SJSA1 (cell line): Measurements from ENCODE around the gene ATE1. TPM values are rescaled to one million over a fixed set of nuclear protein-coding genes. Genes with fewer than 3 reads are reported as not detected.
A peak's percentile ranks its signal among the peaks of the same experiment; 100 is the strongest.

Source experiments
- DNase-seq, 2 experiments: peaks; one replicate each; pipeline ENCODE4 v3.0.0-alpha.2; 2015 to 2020; ENCODE audit warnings: low spot score in 2 of 2, low read depth in 1 of 2
- H3K27ac ChIP-seq: fragments of 250-450 bp; sonication (Bioruptor Pico); 2 replicates; pipeline ENCODE4 v1.5.1; 2020; ENCODE audit warnings: mild to moderate bottlenecking, moderate library complexity
- H3K27me3 ChIP-seq: fragments of 250-450 bp; sonication (Bioruptor Pico); replicated peaks from 2 replicates; pipeline ENCODE4 v1.5.1; 2020; ENCODE audit warnings: mild to moderate bottlenecking, moderate library complexity
- H3K36me3 ChIP-seq: fragments of 250-450 bp; sonication (Bioruptor Pico); 2 replicates; pipeline ENCODE4 v1.5.1; 2020; ENCODE audit warnings: mild to moderate bottlenecking
- H3K4me1 ChIP-seq: fragments of 250-450 bp; sonication (Bioruptor Pico); replicated peaks from 2 replicates; pipeline ENCODE4 v1.6.1; 2021; ENCODE audit warnings: mild to moderate bottlenecking
- H3K4me3 ChIP-seq: fragments of 250-450 bp; sonication (Bioruptor Pico); 2 replicates; pipeline ENCODE4 v1.5.1; 2020; ENCODE audit warnings: mild to moderate bottlenecking
- H3K9me3 ChIP-seq: fragments of 250-450 bp; sonication (Bioruptor Pico); replicated peaks from 2 replicates; pipeline ENCODE4 v1.5.1; 2020; ENCODE audit warnings: mild to moderate bottlenecking
- total RNA-seq: library from RNA; depleted of rRNA; stranded (reverse); fragments of >200 nt; shearing (Covaris generic); gene quantifications from 2 replicates; pipeline ENCODE4 v1.2.3, GENCODE V29; 2014

ATE1 gene
- total RNA-seq, 1 experiment from 2014 or later: 18.8 TPM

GRCh38 chr10:121879476-121879875, 48.4 kb downstream of the ATE1 start:
- Histone ChIP-seq H3K9me3 (no peaks in the 10 kb centered on the region), H3K4me3 (no peak overlapping the region), H3K4me1 (no peaks in the 10 kb centered on the region)

GRCh38 chr10:121873236-121873635, 54.6 kb downstream of the ATE1 start:
- Histone ChIP-seq H3K9me3 (no peaks in the 10 kb centered on the region), H3K4me3 (no peak overlapping the region), H3K27me3 (no peaks in the 10 kb centered on the region), H3K36me3 (peaks cover 11% of the 10 kb centered on the region; the same call in 1 of the 2 replicates), H3K4me1 (no peaks in the 10 kb centered on the region; the same call in 1 of the 2 replicates), H3K27ac (no peak overlapping the region)
- DNase-seq: peak in 1 of 2 experiments; percentile 6

More at GRCh38 chr10:121879476-121879875, 48.4 kb downstream of the ATE1 start:
- no peak overlapping the region for H3K27ac ChIP-seq
- no peaks in the 10 kb centered on the region; the same call in 1 of the 2 replicates for H3K36me3 ChIP-seq
- no peak for DNase-seq
- H3K27me3 ChIP-seq: no peaks in the 10 kb centered on the region

GRCh38 chr10:121870413-121870812, 57.4 kb downstream of the ATE1 start:
- Histone ChIP-seq H3K9me3 (no peaks in the 10 kb centered on the region), H3K27me3 (no peaks in the 10 kb centered on the region), H3K4me3 (no peak overlapping the region), H3K4me1 (no peaks in the 10 kb centered on the region; the same call in 1 of the 2 replicates), H3K36me3 (peaks cover 11% of the 10 kb centered on the region; the same call in 1 of the 2 replicates), H3K27ac (no peak overlapping the region)
- no peak for DNase-seq

- Histone ChIP-seq H3K4me1 (no peaks in the 10 kb centered on the region), H3K27me3 (no peaks in the 10 kb centered on the region), H3K27ac (no peak overlapping the region), H3K4me3 (no peak overlapping the region), H3K36me3 (peaks cover 11% of the 10 kb centered on the region; the same call in 1 of the 2 replicates), H3K9me3 (no peaks in the 10 kb centered on the region)
- no peak for DNase-seq
Measured at GRCh38 chr10:121865554-121865953, 62.3 kb downstream of the ATE1 start.

GRCh38 chr10:121864653-121865052, 63.2 kb downstream of the ATE1 start:
- no peaks in the 10 kb centered on the region for H3K9me3 ChIP-seq
- no peaks in the 10 kb centered on the region for H3K27me3 ChIP-seq
- no peak for DNase-seq
- H3K4me3 ChIP-seq: no peak overlapping the region
- peaks cover 11% of the 10 kb centered on the region; the same call in 1 of the 2 replicates for H3K36me3 ChIP-seq
- H3K4me1 ChIP-seq: no peaks in the 10 kb centered on the region
- H3K27ac ChIP-seq: no peak overlapping the region

- DNase-seq: no peak
- Histone ChIP-seq H3K4me1 (no peaks in the 10 kb centered on the region), H3K27ac (no peak overlapping the region), H3K9me3 (no peaks in the 10 kb centered on the region), H3K36me3 (peaks cover 8% of the 10 kb centered on the region; the same call in 1 of the 2 replicates), H3K4me3 (no peak overlapping the region), H3K27me3 (no peaks in the 10 kb centered on the region)
Measured at GRCh38 chr10:121864168-121864567, 63.7 kb downstream of the ATE1 start.

GRCh38 chr10:121862649-121863048, 65.2 kb downstream of the ATE1 start:
- H3K27me3 ChIP-seq: no peaks in the 10 kb centered on the region
- no peak overlapping the region for H3K27ac ChIP-seq
- H3K36me3 ChIP-seq: no peaks in the 10 kb centered on the region
- H3K4me1 ChIP-seq: no peaks in the 10 kb centered on the region
- no peak overlapping the region for H3K4me3 ChIP-seq
- no peaks in the 10 kb centered on the region for H3K9me3 ChIP-seq
- DNase-seq: no peak

- Histone ChIP-seq H3K36me3 (no peaks in the 10 kb centered on the region), H3K27ac (no peak overlapping the region), H3K9me3 (no peaks in the 10 kb centered on the region), H3K4me3 (no peak overlapping the region), H3K27me3 (no peaks in the 10 kb centered on the region), H3K4me1 (no peaks in the 10 kb centered on the region)
- no peak for DNase-seq
Measured at GRCh38 chr10:121862042-121862441, 65.8 kb downstream of the ATE1 start.

GRCh38 chr10:121860810-121861209, 67.0 kb downstream of the ATE1 start:
- no peaks in the 10 kb centered on the region for H3K27me3 ChIP-seq
- H3K27ac ChIP-seq: no peak overlapping the region
- no peaks in the 10 kb centered on the region for H3K9me3 ChIP-seq
- no peak overlapping the region for H3K4me3 ChIP-seq
- no peaks in the 10 kb centered on the region; the same call in 1 of the 2 replicates for H3K36me3 ChIP-seq
- H3K4me1 ChIP-seq: no peaks in the 10 kb centered on the region
- DNase-seq: no peak

- H3K4me3 ChIP-seq: no peak overlapping the region
- no peaks in the 10 kb centered on the region for H3K9me3 ChIP-seq
- H3K27me3 ChIP-seq: no peaks in the 10 kb centered on the region
- no peaks in the 10 kb centered on the region; the same call in 1 of the 2 replicates for H3K36me3 ChIP-seq
- H3K4me1 ChIP-seq: no peaks in the 10 kb centered on the region
- H3K27ac ChIP-seq: no peak overlapping the region
- no peak for DNase-seq
Measured at GRCh38 chr10:121854809-121855445, 72.9 kb downstream of the ATE1 start.

GRCh38 chr10:121853950-121854349, 73.9 kb downstream of the ATE1 start:
- no peak overlapping the region for H3K27ac ChIP-seq
- no peak overlapping the region for H3K4me3 ChIP-seq
- H3K9me3 ChIP-seq: no peaks in the 10 kb centered on the region

GRCh38 chr10:121851786-121852185, 76.0 kb downstream of the ATE1 start:
- no peak overlapping the region for H3K4me3 ChIP-seq
- H3K36me3 ChIP-seq: no peaks in the 10 kb centered on the region; the same call in 1 of the 2 replicates
- H3K27ac ChIP-seq: no peak overlapping the region
- no peaks in the 10 kb centered on the region for H3K9me3 ChIP-seq
- H3K27me3 ChIP-seq: no peaks in the 10 kb centered on the region
- no peaks in the 10 kb centered on the region for H3K4me1 ChIP-seq
- DNase-seq: no peak

More at GRCh38 chr10:121853950-121854349, 73.9 kb downstream of the ATE1 start:
- H3K36me3 ChIP-seq: no peaks in the 10 kb centered on the region; the same call in 1 of the 2 replicates
- DNase-seq: no peak
- no peaks in the 10 kb centered on the region for H3K27me3 ChIP-seq
- no peaks in the 10 kb centered on the region for H3K4me1 ChIP-seq

- no peaks in the 10 kb centered on the region for H3K36me3 ChIP-seq
- no peak for DNase-seq
- no peaks in the 10 kb centered on the region for H3K27me3 ChIP-seq
- H3K27ac ChIP-seq: no peak overlapping the region
- no peaks in the 10 kb centered on the region for H3K4me1 ChIP-seq
- no peaks in the 10 kb centered on the region for H3K9me3 ChIP-seq
- no peak overlapping the region for H3K4me3 ChIP-seq
Measured at GRCh38 chr10:121848082-121848481, 79.7 kb downstream of the ATE1 start.

GRCh38 chr10:121846555-121846954, 81.3 kb downstream of the ATE1 start:
- Histone ChIP-seq H3K4me1 (no peaks in the 10 kb centered on the region), H3K9me3 (no peaks in the 10 kb centered on the region), H3K4me3 (no peak overlapping the region), H3K27ac (no peak overlapping the region), H3K27me3 (no peaks in the 10 kb centered on the region), H3K36me3 (no peaks in the 10 kb centered on the region)
- DNase-seq: no peak
